Measurements from ENCODE around the gene GCSAM.

Gene GCSAM

DNA sequence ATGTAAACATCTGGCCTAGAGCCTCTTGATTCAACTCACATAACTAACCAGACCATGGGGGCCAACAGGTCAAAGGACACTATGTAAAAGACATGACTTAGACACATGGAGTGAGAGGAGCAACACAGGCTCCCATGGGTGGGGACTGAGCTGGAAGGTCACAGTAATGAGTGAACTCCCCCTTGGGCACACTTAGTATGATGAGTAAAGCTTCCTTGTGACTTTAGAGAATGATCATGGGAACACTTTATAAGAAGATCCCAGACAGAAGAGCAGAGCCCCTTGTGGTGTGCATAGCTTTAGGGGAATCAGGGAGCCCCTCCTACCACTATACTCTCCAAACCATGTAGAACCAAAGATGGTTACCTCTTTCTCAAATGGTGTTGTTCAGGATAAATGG, 10.2 kb downstream of the GCSAM start:
- no peaks in the 10 kb centered on the region for H3K9me2 ChIP-seq (ENCODE audit: low read depth, low read length)
- no peaks in the 10 kb centered on the region for H3K27me3 ChIP-seq (ENCODE audit: insufficient read depth, low read length)
- no peaks in the 10 kb centered on the region for H4K20me1 ChIP-seq (ENCODE audit: insufficient read depth, low read length)
- H3F3A ChIP-seq (ENCODE audit: insufficient read depth, low read length) = peaks cover 9% of the 10 kb centered on the region; the same call in 1 of the 2 replicates
- H3K9ac ChIP-seq (ENCODE audit: low read length) = no peak overlapping the region
- no peak overlapping the region for H3K4me3 ChIP-seq (ENCODE audit: low read depth, low read length, poor library complexity, severe bottlenecking)
- peaks cover 14% of the 10 kb centered on the region; the same call in 1 of the 2 replicates for H3K79me2 ChIP-seq (ENCODE audit: insufficient read depth, low read length)
- peaks cover 69% of the 10 kb centered on the region for H3K36me3 ChIP-seq (ENCODE audit: insufficient read depth, low read length)
- peak overlapping the region; percentile 99 for H3K27ac ChIP-seq (ENCODE audit: low read depth, low read length, poor library complexity, severe bottlenecking)
- H2AFZ ChIP-seq (ENCODE audit: low read length) = no peak overlapping the region
- no peaks in the 10 kb centered on the region for H3K9me3 ChIP-seq (ENCODE audit: low read length)
- H3K4me1 ChIP-seq (ENCODE audit: insufficient read depth, low read length, severe bottlenecking) = peaks cover 98% of the 10 kb centered on the region
- TF ChIP-seq, protein P1, sequence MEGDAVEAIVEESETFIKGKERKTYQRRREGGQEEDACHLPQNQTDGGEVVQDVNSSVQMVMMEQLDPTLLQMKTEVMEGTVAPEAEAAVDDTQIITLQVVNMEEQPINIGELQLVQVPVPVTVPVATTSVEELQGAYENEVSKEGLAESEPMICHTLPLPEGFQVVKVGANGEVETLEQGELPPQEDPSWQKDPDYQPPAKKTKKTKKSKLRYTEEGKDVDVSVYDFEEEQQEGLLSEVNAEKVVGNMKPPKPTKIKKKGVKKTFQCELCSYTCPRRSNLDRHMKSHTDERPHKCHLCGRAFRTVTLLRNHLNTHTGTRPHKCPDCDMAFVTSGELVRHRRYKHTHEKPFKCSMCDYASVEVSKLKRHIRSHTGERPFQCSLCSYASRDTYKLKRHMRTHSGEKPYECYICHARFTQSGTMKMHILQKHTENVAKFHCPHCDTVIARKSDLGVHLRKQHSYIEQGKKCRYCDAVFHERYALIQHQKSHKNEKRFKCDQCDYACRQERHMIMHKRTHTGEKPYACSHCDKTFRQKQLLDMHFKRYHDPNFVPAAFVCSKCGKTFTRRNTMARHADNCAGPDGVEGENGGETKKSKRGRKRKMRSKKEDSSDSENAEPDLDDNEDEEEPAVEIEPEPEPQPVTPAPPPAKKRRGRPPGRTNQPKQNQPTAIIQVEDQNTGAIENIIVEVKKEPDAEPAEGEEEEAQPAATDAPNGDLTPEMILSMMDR (IDR thresholded peaks at IDR 0.05; ENCODE audit: low read length) = no peak
- TF ChIP-seq EZH2 (IDR thresholded peaks at IDR 0.05; ENCODE audit: borderline replicate concordance, low read length) = no peak
- peak overlapping the region; percentile 4; the same call in 1 of the 2 replicates for H3K4me2 ChIP-seq (ENCODE audit: low read length)

DNA sequence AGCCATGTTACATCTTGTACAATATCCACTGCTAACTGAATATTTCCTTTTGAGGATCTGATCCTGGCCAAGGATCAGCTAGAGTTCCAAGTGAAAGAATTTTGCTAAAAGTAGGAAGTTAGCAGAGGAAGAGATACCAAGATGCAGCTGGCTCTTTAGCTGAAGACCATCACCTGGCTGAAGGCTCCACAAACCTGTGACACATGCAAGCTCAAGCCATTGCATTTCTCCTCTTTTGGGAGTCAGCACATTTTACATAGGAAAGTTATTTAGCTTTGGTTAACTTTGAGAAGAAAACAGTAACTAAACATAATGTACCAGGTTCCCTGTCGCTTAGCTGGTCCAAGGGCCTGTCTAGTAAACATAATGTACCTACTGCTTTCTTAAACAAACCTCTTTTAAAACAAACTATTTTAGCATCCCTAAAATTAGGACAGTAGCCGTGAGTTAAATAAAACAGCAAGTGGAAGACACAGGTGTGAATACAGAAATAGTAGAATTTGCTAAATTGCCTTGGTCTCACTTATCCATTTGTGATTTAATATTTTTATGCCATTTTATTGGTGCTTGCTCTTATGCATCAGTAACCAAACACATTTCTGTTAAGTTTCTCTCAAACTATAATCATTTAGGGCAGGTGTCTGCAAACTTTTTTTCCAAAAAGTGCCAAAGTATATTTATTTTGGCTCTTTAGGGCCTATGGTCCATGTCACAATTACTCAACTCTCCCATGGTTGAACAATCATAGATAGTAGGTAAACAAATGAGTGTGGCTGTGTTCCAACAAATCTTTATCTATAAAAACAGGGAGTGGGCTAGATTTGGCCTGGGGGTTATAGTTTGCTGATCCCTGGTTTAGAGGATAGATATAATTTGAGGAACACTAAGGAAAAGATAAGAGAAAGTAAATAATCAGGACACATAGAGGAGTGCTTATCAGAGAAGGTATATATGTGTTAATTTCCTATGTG, 11.2 kb downstream of the GCSAM start:
- peak overlapping the region; percentile 38; the same call in 1 of the 2 replicates for H3K9ac ChIP-seq (ENCODE audit: low read length)
- H3K79me2 ChIP-seq (ENCODE audit: insufficient read depth, low read length) = peaks cover 4% of the 10 kb centered on the region; the same call in 1 of the 2 replicates
- no peak for TF ChIP-seq EZH2 (IDR thresholded peaks at IDR 0.05; ENCODE audit: borderline replicate concordance, low read length)
- TF ChIP-seq, protein P1 (IDR thresholded peaks at IDR 0.05; ENCODE audit: low read length) = no peak
- peaks cover 9% of the 10 kb centered on the region; the same call in 1 of the 2 replicates for H3F3A ChIP-seq (ENCODE audit: insufficient read depth, low read length)
- no peak overlapping the region for H2AFZ ChIP-seq (ENCODE audit: low read length)
- peaks cover 59% of the 10 kb centered on the region for H3K36me3 ChIP-seq (ENCODE audit: insufficient read depth, low read length)
- peaks cover 98% of the 10 kb centered on the region for H3K4me1 ChIP-seq (ENCODE audit: insufficient read depth, low read length, severe bottlenecking)
- no peaks in the 10 kb centered on the region for H3K9me2 ChIP-seq (ENCODE audit: low read depth, low read length)
- H3K9me3 ChIP-seq (ENCODE audit: low read length) = no peaks in the 10 kb centered on the region
- H3K4me2 ChIP-seq (ENCODE audit: low read length) = peak overlapping the region; percentile 50
- H3K27ac ChIP-seq (ENCODE audit: low read depth, low read length, poor library complexity, severe bottlenecking) = peak overlapping the region; percentile 99
- no peak overlapping the region for H3K4me3 ChIP-seq (ENCODE audit: low read depth, low read length, poor library complexity, severe bottlenecking)
- H3K27me3 ChIP-seq (ENCODE audit: insufficient read depth, low read length) = no peaks in the 10 kb centered on the region
- H4K20me1 ChIP-seq (ENCODE audit: insufficient read depth, low read length) = no peaks in the 10 kb centered on the region

DNA sequence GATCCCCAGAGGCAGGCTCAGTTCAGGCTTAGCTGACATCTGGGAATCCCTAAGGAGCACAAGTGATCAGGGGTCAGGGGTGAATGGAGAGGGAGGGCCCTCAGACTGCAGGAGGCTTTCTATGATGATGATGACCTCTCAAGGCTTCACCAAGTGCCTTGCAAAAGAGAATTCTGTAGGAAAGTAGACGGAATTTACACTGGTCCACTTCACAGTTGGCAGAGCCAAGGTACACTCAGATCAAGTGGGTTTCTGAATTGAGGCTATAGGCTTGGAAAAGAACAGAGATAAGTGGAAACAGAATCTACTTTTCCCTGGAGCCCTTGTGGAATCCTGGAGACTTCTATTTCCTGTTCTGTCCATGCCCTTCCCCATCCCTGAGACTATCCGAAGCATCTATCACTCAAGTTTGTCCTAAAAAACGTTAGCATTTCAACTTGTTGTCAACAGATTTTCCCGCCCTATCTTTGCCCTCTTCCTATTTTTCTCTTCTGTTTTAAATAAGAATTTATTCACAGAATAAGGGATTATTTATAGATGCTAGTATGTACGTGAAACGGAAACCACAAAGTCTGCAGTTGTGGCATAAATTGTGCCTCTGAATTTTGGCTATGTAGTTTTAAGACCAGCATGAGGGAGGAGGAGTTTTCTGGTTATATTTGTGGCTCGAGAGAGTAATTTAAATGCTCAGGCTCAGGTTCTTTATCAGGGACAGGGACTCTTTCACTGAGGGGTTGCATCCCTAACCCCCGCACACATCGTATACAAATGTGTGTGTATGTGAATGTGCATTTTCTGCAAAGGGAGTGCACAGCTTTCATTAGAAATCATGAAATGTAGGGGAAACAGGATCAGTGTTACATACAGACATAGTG, 12.8 kb downstream of the GCSAM start:
- no peaks in the 10 kb centered on the region for H3K79me2 ChIP-seq (ENCODE audit: insufficient read depth, low read length)
- H3K4me1 ChIP-seq (ENCODE audit: insufficient read depth, low read length, severe bottlenecking) = peaks cover 98% of the 10 kb centered on the region
- no peak for TF ChIP-seq EZH2 (IDR thresholded peaks at IDR 0.05; ENCODE audit: borderline replicate concordance, low read length)
- no peak overlapping the region for H3K4me3 ChIP-seq (ENCODE audit: low read depth, low read length, poor library complexity, severe bottlenecking)
- no peaks in the 10 kb centered on the region for H3K9me2 ChIP-seq (ENCODE audit: low read depth, low read length)
- peak overlapping the region; percentile 38 for H3K9ac ChIP-seq (ENCODE audit: low read length)
- peaks cover 9% of the 10 kb centered on the region; the same call in 1 of the 2 replicates for H3F3A ChIP-seq (ENCODE audit: insufficient read depth, low read length)
- H3K27me3 ChIP-seq (ENCODE audit: insufficient read depth, low read length) = no peaks in the 10 kb centered on the region
- no peaks in the 10 kb centered on the region for H4K20me1 ChIP-seq (ENCODE audit: insufficient read depth, low read length)
- H3K36me3 ChIP-seq (ENCODE audit: insufficient read depth, low read length) = peaks cover 42% of the 10 kb centered on the region
- H3K9me3 ChIP-seq (ENCODE audit: low read length) = no peaks in the 10 kb centered on the region
- peak overlapping the region; percentile 99 for H3K27ac ChIP-seq (ENCODE audit: low read depth, low read length, poor library complexity, severe bottlenecking)
- no peak overlapping the region for H2AFZ ChIP-seq (ENCODE audit: low read length)
- peak overlapping the region; percentile 50 for H3K4me2 ChIP-seq (ENCODE audit: low read length)

All from OCI-LY1 (cell line).